ENCODE measurements around the gene IRF2BP1. TPM values are rescaled to one million over a fixed set of nuclear protein-coding genes. Genes with fewer than 3 reads are reported as not detected.

IRF2BP1 gene
- total RNA-seq, 4 donors from 2014 or later, result 25.9 to 47.0 (median 36.1) TPM

GRCh38 chr19:45860359-45861259, 25.3 kb downstream of the IRF2BP1 start:
- Histone ChIP-seq H3K4me1 (peaks cover 16 to 27% of the 10 kb centered on the region in 2 donors), H3K36me3 (peaks cover 4 to 6% of the 10 kb centered on the region in 2 donors), H3K27me3 (peaks cover 6% of the 10 kb centered on the region), H3K4me3 (replicated peaks in 1 of 3) (no peak overlapping the region), H3K27ac (no peak overlapping the region), H3K9me3 (no peaks in the 10 kb centered on the region)
- DNase-seq, result no peak
- no peak for TF ChIP-seq CTCF (IDR thresholded peaks at IDR 0.05)
- no peak for TF ChIP-seq POLR2A (IDR thresholded peaks at IDR 0.05)
- WGBS, 2 donors, result 90 to 91% methylated on average over 15 of the region's 15 CpGs
- intact Hi-C loops (cut with DNase I), result no loop called here

- Histone ChIP-seq H3K27me3 (no peaks in the 10 kb centered on the region), H3K36me3 (peaks cover 19 to 20% of the 10 kb centered on the region in 2 donors), H3K9me3 (no peaks in the 10 kb centered on the region), H3K4me1 (peaks cover 17 to 25% of the 10 kb centered on the region in 2 donors), H3K4me3 (replicated peaks in 1 of 3) (no peak overlapping the region), H3K27ac (peak overlapping the region in 2 of 3 donors; percentile 61 to 83)
- intact Hi-C loops (cut with DNase I), result no loop called here
- 98% methylated on average over 15 to 16 of the region's 16 CpGs for WGBS, 2 donors
- no peak for TF ChIP-seq CTCF (IDR thresholded peaks at IDR 0.05)
- TF ChIP-seq POLR2A (IDR thresholded peaks at IDR 0.05), result no peak
- DNase-seq, result no peak
These were observed 31.7 kb downstream of the IRF2BP1 start for GRCh38 chr19:45854167-45854778.

GRCh38 chr19:45852983-45853382, 33.0 kb downstream of the IRF2BP1 start:
- 16 to 61% methylated on average over 6 to 7 of the region's 7 CpGs for WGBS, 2 donors
- no peak for TF ChIP-seq CTCF (IDR thresholded peaks at IDR 0.05)
- TF ChIP-seq POLR2A (IDR thresholded peaks at IDR 0.05), result peak in 1 of 2 donors; percentile 33
- peak overlapping the region; percentile 40 to 83 (median 70) for H3K27ac ChIP-seq
- peaks cover 17 to 25% of the 10 kb centered on the region in 2 donors for H3K4me1 ChIP-seq
- intact Hi-C loops (cut with DNase I), result no loop called here
- peaks cover 25 to 30% of the 10 kb centered on the region in 2 donors for H3K36me3 ChIP-seq
- H3K4me3 ChIP-seq (replicated peaks in 1 of 3), result no peak overlapping the region
- no peaks in the 10 kb centered on the region for H3K9me3 ChIP-seq
- DNase-seq, result peak; percentile 97 to 99
- H3K27me3 ChIP-seq, result no peaks in the 10 kb centered on the region

- peak overlapping the region; percentile 69 to 83 (median 70) for H3K27ac ChIP-seq
- H3K4me1 ChIP-seq, result peaks cover 17 to 25% of the 10 kb centered on the region in 2 donors
- WGBS, 2 donors, result 92 to 95% methylated on average over 10 of the region's 10 CpGs
- no peaks in the 10 kb centered on the region for H3K27me3 ChIP-seq
- no peak for TF ChIP-seq POLR2A (IDR thresholded peaks at IDR 0.05)
- no peak for TF ChIP-seq CTCF (IDR thresholded peaks at IDR 0.05)
- intact Hi-C loops (cut with DNase I), result no loop called here
- DNase-seq, result no peak
- no peaks in the 10 kb centered on the region for H3K9me3 ChIP-seq
- peaks cover 31 to 37% of the 10 kb centered on the region in 2 donors for H3K36me3 ChIP-seq
- H3K4me3 ChIP-seq (replicated peaks in 1 of 3), result no peak overlapping the region
These were observed 33.7 kb downstream of the IRF2BP1 start for GRCh38 chr19:45852145-45852750.

Data from thyroid gland (tissue), 4 donors.